Fibroblast of lung (primary cell): ENCODE measurements around the gene CTNNBIP1. TPM values are rescaled to one million over a fixed set of nuclear protein-coding genes. Genes with fewer than 3 reads are reported as not detected.
A peak's percentile ranks its signal among the peaks of the same experiment; 100 is the strongest.

Source experiments
- DNase-seq, 2 donors: peaks; one replicate each; pipeline versions ENCODE4 v3.0.0 to v3.0.0-alpha.2; 2010; ENCODE audit warnings: low read depth in 2 of 2
- H2AFZ ChIP-seq: 2 replicates; pipeline ENCODE4 v1.5.1; 2012; ENCODE audit warnings: low read length, control low read depth, inconsistent platforms
- H3K27ac ChIP-seq: 2 replicates; pipeline ENCODE4 v1.5.1; 2011; ENCODE audit warnings: low read length, control low read depth; ENCODE audit not compliant: insufficient read depth
- H3K27me3 ChIP-seq: 2 replicates; pipeline ENCODE4 v1.5.1; 2011; ENCODE audit warnings: mild to moderate bottlenecking, low read length; ENCODE audit not compliant: control insufficient read depth, insufficient read depth
- H3K36me3 ChIP-seq: 2 replicates; pipeline ENCODE4 v1.5.1; 2011; ENCODE audit warnings: low read length; ENCODE audit not compliant: control insufficient read depth, insufficient read depth
- H3K4me1 ChIP-seq: 2 replicates; pipeline ENCODE4 v1.5.1; 2011; ENCODE audit warnings: low read length; ENCODE audit not compliant: control insufficient read depth, insufficient read depth; ENCODE audit errors: extremely low read depth
- H3K4me2 ChIP-seq: 2 replicates; pipeline ENCODE4 v1.5.1; 2011; ENCODE audit warnings: low read length, control low read depth; ENCODE audit not compliant: insufficient read depth; ENCODE audit errors: extremely low read depth
- H3K4me3 ChIP-seq, 4 experiments: fragments of 200-600 bp in 1 of 4; sonication (generic) in 1 of 4; replicated peaks in 1 of 4; 2 replicates each; pipeline ENCODE4 v1.5.1; 2011 to 2016; ENCODE audit warnings: low read length in 4 of 4, low read depth in 3 of 4, mild to moderate bottlenecking in 3 of 4, control low read depth in 2 of 4, inconsistent platforms in 1 of 4, mixed read lengths in 1 of 4; ENCODE audit not compliant: insufficient read depth in 1 of 4; ENCODE audit errors: control extremely low read depth in 1 of 4
- H3K79me2 ChIP-seq: 2 replicates; pipeline ENCODE4 v1.5.1; 2012; ENCODE audit warnings: mild to moderate bottlenecking, low read length, inconsistent platforms; ENCODE audit not compliant: control insufficient read depth, insufficient read depth
- H3K9ac ChIP-seq: 2 replicates; pipeline ENCODE4 v1.5.1; 2011; ENCODE audit warnings: mild to moderate bottlenecking, low read length, control low read depth; ENCODE audit not compliant: insufficient read depth
- H3K9me3 ChIP-seq: 2 replicates; pipeline ENCODE4 v1.5.1; 2012; ENCODE audit warnings: low read depth, low read length; ENCODE audit not compliant: control insufficient read depth, insufficient read depth
- H4K20me1 ChIP-seq: 2 replicates; pipeline ENCODE4 v1.5.1; 2011; ENCODE audit warnings: low read length; ENCODE audit not compliant: control insufficient read depth, insufficient read depth; ENCODE audit errors: extremely low read depth
- EZH2 ChIP-seq: IDR thresholded peaks from 2 replicates; pipeline ENCODE4 v1.5.1; 2012; ENCODE audit warnings: low read length, control low read depth, mild to moderate bottlenecking; ENCODE audit errors: missing control alignments
- polyA plus RNA-seq, 2 donors: library from polyadenylated mRNA; depleted of rRNA in 1 of 2; stranded (reverse) in 1 of 2; unstranded in 1 of 2; fragments of >200 nt; gene quantifications; 2 replicates each; pipeline ENCODE4 v1.2.1, GENCODE V29; 2011 to 2012; ENCODE audit warnings: missing spikeins in 1 of 2
- total RNA-seq: library from RNA; depleted of rRNA; stranded (reverse); fragments of >200 nt; gene quantifications from 2 replicates; pipeline ENCODE4 v1.2.1, GENCODE V29; 2014
- TF ChIP-seq, protein P1 (sequence below), 2 donors: IDR thresholded peaks in 1 of 2; conservative IDR thresholded peaks in 1 of 2; 1 replicate in 1 of 2; 2 replicates in 1 of 2; pipeline ENCODE4 v1.5.1; 2011 to 2012; ENCODE audit warnings: low read length in 2 of 2, control low read depth in 1 of 2, inconsistent platforms in 1 of 2, low read depth in 1 of 2, mild to moderate bottlenecking in 1 of 2

The CTNNBIP1 gene
- total and polyA plus RNA-seq, 2 donors (not counting 1 experiment from before 2014, with no cell fraction given) = 16.5 to 19.0 TPM

DNA sequence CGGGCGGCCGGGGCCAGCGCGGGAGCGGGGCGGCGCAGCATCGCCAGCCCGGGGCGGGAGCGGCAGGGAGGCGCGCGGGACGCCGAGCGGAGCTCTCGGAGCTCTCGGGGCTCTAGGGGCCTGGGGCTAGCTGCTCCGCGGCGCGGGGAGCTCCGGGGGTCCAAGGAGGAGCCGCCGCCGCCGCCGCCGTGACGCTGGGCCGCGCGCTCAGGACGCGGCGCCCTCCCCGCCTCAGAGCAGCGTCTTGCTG is 86.5 kb downstream of the CTNNBIP1 start:
- Histone ChIP-seq H3K79me2 (peaks cover 37% of the 10 kb centered on the region), H3K36me3 (no peaks in the 10 kb centered on the region), H3K27ac (no peak overlapping the region), H3K4me2 (no peak overlapping the region), H3K4me1 (peaks cover 6% of the 10 kb centered on the region), H3K9me3 (no peaks in the 10 kb centered on the region), H3K9ac (peak overlapping the region; percentile 70), H3K27me3 (no peaks in the 10 kb centered on the region), H2AFZ (no peak overlapping the region), H3K4me3 (peak overlapping the region in 2 of 4 experiments; percentile 87 to 92), H4K20me1 (no peaks in the 10 kb centered on the region)
- TF ChIP-seq EZH2 = no peak
- TF ChIP-seq, protein P1, sequence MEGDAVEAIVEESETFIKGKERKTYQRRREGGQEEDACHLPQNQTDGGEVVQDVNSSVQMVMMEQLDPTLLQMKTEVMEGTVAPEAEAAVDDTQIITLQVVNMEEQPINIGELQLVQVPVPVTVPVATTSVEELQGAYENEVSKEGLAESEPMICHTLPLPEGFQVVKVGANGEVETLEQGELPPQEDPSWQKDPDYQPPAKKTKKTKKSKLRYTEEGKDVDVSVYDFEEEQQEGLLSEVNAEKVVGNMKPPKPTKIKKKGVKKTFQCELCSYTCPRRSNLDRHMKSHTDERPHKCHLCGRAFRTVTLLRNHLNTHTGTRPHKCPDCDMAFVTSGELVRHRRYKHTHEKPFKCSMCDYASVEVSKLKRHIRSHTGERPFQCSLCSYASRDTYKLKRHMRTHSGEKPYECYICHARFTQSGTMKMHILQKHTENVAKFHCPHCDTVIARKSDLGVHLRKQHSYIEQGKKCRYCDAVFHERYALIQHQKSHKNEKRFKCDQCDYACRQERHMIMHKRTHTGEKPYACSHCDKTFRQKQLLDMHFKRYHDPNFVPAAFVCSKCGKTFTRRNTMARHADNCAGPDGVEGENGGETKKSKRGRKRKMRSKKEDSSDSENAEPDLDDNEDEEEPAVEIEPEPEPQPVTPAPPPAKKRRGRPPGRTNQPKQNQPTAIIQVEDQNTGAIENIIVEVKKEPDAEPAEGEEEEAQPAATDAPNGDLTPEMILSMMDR (conservative IDR thresholded peaks at IDR 0.05 in 1 of 2, IDR thresholded peaks at IDR 0.05 in 1 of 2; ENCODE audit: low read depth in 1 of 2, low read length in 2 of 2) = no peak
- DNase-seq = no peak

- Histone ChIP-seq H4K20me1 (no peaks in the 10 kb centered on the region), H3K36me3 (no peaks in the 10 kb centered on the region), H3K27me3 (no peaks in the 10 kb centered on the region), H3K4me3 (peak overlapping the region; percentile 87 to 92 (median 88)), H3K79me2 (peaks cover 38% of the 10 kb centered on the region), H3K27ac (peak overlapping the region; percentile 26), H3K9ac (peak overlapping the region; percentile 70), H2AFZ (peak overlapping the region; percentile 44), H3K4me2 (peak overlapping the region; percentile 93), H3K9me3 (no peaks in the 10 kb centered on the region), H3K4me1 (peaks cover 6% of the 10 kb centered on the region)
- peak in 1 of 2 donors; percentile 26 for DNase-seq
- TF ChIP-seq, protein P1 (conservative IDR thresholded peaks at IDR 0.05 in 1 of 2, IDR thresholded peaks at IDR 0.05 in 1 of 2; ENCODE audit: low read depth in 1 of 2, low read length in 2 of 2) = no peak
- TF ChIP-seq EZH2 = no peak
Observed at GRCh38 chr1:9822897-9823692, 87.0 kb downstream of the CTNNBIP1 start.

- H3K79me2 ChIP-seq = peaks cover 43% of the 10 kb centered on the region
- peaks cover 6% of the 10 kb centered on the region for H3K4me1 ChIP-seq
- H3K36me3 ChIP-seq = no peaks in the 10 kb centered on the region
- H3K4me3 ChIP-seq = peak overlapping the region; percentile 87 to 92 (median 88)
- no peaks in the 10 kb centered on the region for H4K20me1 ChIP-seq
- H3K27ac ChIP-seq = peak overlapping the region; percentile 26
- no peak for TF ChIP-seq EZH2
- TF ChIP-seq, protein P1 (conservative IDR thresholded peaks at IDR 0.05 in 1 of 2, IDR thresholded peaks at IDR 0.05 in 1 of 2; ENCODE audit: low read depth in 1 of 2, low read length in 2 of 2) = no peak
- peak overlapping the region; percentile 93 for H3K4me2 ChIP-seq
- no peaks in the 10 kb centered on the region for H3K27me3 ChIP-seq
- H3K9ac ChIP-seq = peak overlapping the region; percentile 70
- DNase-seq = peak in 1 of 2 donors; percentile 28
- peak overlapping the region; percentile 44 for H2AFZ ChIP-seq
- H3K9me3 ChIP-seq = no peaks in the 10 kb centered on the region
Observed at GRCh38 chr1:9822490-9822889, 87.6 kb downstream of the CTNNBIP1 start.
